Calu3 (cell line): ENCODE data around the gene CCSER1. TPM values are rescaled to one million over a fixed set of nuclear protein-coding genes. Genes with fewer than 3 reads are reported as not detected.

ENCODE experiments used
- BruUV-seq: library from RNA; stranded (reverse); fragments of 400-500 nt; replicated peaks from 2 replicates; lab custom pipeline; 2021; lab: Mats Ljungman, UMichigan
- CTCF ChIA-PET: fragments of 300-600 bp; sonication (Branson Sonifier 250); formaldehyde crosslinking; loops from one replicate; lab custom pipeline; 2022; ENCODE audit warnings: antibody characterized with exemption; lab: Charles Lee
- DNase-seq: peaks from one replicate; pipeline ENCODE4 v3.0.0; 2022
- H3K27ac Mint-ChIP-seq: one replicate; pipeline ENCODE4 v1.8.0; 2022; ENCODE audit warnings: mixed read lengths; ENCODE audit not compliant: unreplicated experiment
- H3K27me3 Mint-ChIP-seq: one replicate; pipeline ENCODE4 v1.8.0; 2022; ENCODE audit warnings: mixed read lengths; ENCODE audit not compliant: unreplicated experiment
- H3K36me3 Mint-ChIP-seq: one replicate; pipeline ENCODE4 v1.8.0; 2022; ENCODE audit warnings: mild to moderate bottlenecking, moderate library complexity, mixed read lengths; ENCODE audit not compliant: insufficient read depth, unreplicated experiment
- H3K4me1 Mint-ChIP-seq: one replicate; pipeline ENCODE4 v1.8.0; 2022; ENCODE audit warnings: mild to moderate bottlenecking, low read depth, mixed read lengths; ENCODE audit not compliant: unreplicated experiment
- H3K4me3 Mint-ChIP-seq: one replicate; pipeline ENCODE4 v1.8.0; 2022; ENCODE audit warnings: mild to moderate bottlenecking, low read depth, moderate library complexity, mixed read lengths; ENCODE audit not compliant: unreplicated experiment
- H3K9me3 Mint-ChIP-seq: one replicate; pipeline ENCODE4 v1.8.0; 2022; ENCODE audit warnings: low read depth, mixed read lengths; ENCODE audit not compliant: unreplicated experiment
- CTCF ChIP-seq: fragments of 200-600 bp; IDR thresholded peaks from one replicate; pipeline ENCODE4 v1.8.0; 2022; ENCODE audit warnings: antibody characterized with exemption; ENCODE audit not compliant: unreplicated experiment
- intact Hi-C: fragments of 100-400 bp; cut with micrococcal nuclease; formaldehyde crosslinking; loops from one replicate; pipeline ENCODE4 v1.10.0; 2022; ENCODE audit not compliant: unreplicated experiment
- total RNA-seq: library from RNA; stranded (reverse); gene quantifications from 2 replicates; pipeline ENCODE4 v1.2.3, GENCODE V29; 2022

Gene CCSER1
- total RNA-seq, 1 experiment from 2014 or later: 6.2 TPM

GRCh38 chr4:90137555-90137954 lies 10.4 kb downstream of the CCSER1 start:
- H3K27ac Mint-ChIP-seq: no peak overlapping the region
- H3K27me3 Mint-ChIP-seq: no peaks in the 10 kb centered on the region
- H3K36me3 Mint-ChIP-seq: no peaks in the 10 kb centered on the region
- DNase-seq: no peak
- no peaks in the 10 kb centered on the region for H3K9me3 Mint-ChIP-seq
- no peaks in the 10 kb centered on the region for H3K4me1 Mint-ChIP-seq
- CTCF ChIA-PET: no interaction called here
- intact Hi-C loops: no loop called here
- no peak for TF ChIP-seq CTCF
- no TSS peak for BruUV-seq
- H3K4me3 Mint-ChIP-seq: no peak overlapping the region

- Mint-ChIP-seq H3K27me3 (no peaks in the 10 kb centered on the region), H3K9me3 (no peaks in the 10 kb centered on the region), H3K36me3 (no peaks in the 10 kb centered on the region), H3K4me1 (no peaks in the 10 kb centered on the region), H3K4me3 (no peak overlapping the region), H3K27ac (no peak overlapping the region)
- intact Hi-C loops: no loop called here
- no TSS peak for BruUV-seq
- DNase-seq: no peak
- CTCF ChIA-PET: no interaction called here
- no peak for TF ChIP-seq CTCF
Observed at GRCh38 chr4:90142081-90142480, 14.9 kb downstream of the CCSER1 start.

- no peaks in the 10 kb centered on the region for H3K4me1 Mint-ChIP-seq
- CTCF ChIA-PET: no interaction called here
- TF ChIP-seq CTCF: no peak
- intact Hi-C loops: no loop called here
- no TSS peak for BruUV-seq
- DNase-seq: no peak
- H3K27me3 Mint-ChIP-seq: no peaks in the 10 kb centered on the region
- no peaks in the 10 kb centered on the region for H3K36me3 Mint-ChIP-seq
- H3K27ac Mint-ChIP-seq: no peak overlapping the region
- H3K4me3 Mint-ChIP-seq: no peak overlapping the region
- H3K9me3 Mint-ChIP-seq: no peaks in the 10 kb centered on the region
Observed at GRCh38 chr4:90145319-90145718, 18.1 kb downstream of the CCSER1 start.

GRCh38 chr4:90146306-90146705 lies 19.1 kb downstream of the CCSER1 start:
- CTCF ChIA-PET: no interaction called here

More at GRCh38 chr4:90146306-90146705, 19.1 kb downstream of the CCSER1 start:
- H3K27me3 Mint-ChIP-seq: no peaks in the 10 kb centered on the region
- H3K9me3 Mint-ChIP-seq: no peaks in the 10 kb centered on the region
- no peak for TF ChIP-seq CTCF
- no peak overlapping the region for H3K4me3 Mint-ChIP-seq
- H3K27ac Mint-ChIP-seq: no peak overlapping the region
- H3K36me3 Mint-ChIP-seq: no peaks in the 10 kb centered on the region
- DNase-seq: no peak
- intact Hi-C loops: no loop called here
- no TSS peak for BruUV-seq
- H3K4me1 Mint-ChIP-seq: no peaks in the 10 kb centered on the region
